ENCODE results near the gene MARK3.

The MARK3 gene

GRCh38 chr14:103436533-103436932, 51.3 kb downstream of the MARK3 start:
- no peak for TF ChIP-seq CTCF (IDR thresholded peaks at IDR 0.05)

GRCh38 chr14:103442288-103442687, 57.1 kb downstream of the MARK3 start:
- no peak for TF ChIP-seq CTCF (IDR thresholded peaks at IDR 0.05)

GRCh38 chr14:103443111-103443510, 57.9 kb downstream of the MARK3 start:
- TF ChIP-seq CTCF (IDR thresholded peaks at IDR 0.05), result no peak

GRCh38 chr14:103444837-103445524, 59.8 kb downstream of the MARK3 start:
- TF ChIP-seq CTCF (IDR thresholded peaks at IDR 0.05), result no peak

- TF ChIP-seq CTCF (IDR thresholded peaks at IDR 0.05), result no peak
Measured at GRCh38 chr14:103445806-103446205, 60.6 kb downstream of the MARK3 start.

GRCh38 chr14:103448097-103448496, 62.9 kb downstream of the MARK3 start:
- TF ChIP-seq CTCF (IDR thresholded peaks at IDR 0.05), result no peak

- TF ChIP-seq CTCF (IDR thresholded peaks at IDR 0.05), result no peak
Measured at GRCh38 chr14:103449634-103450161, 64.5 kb downstream of the MARK3 start.

All from LNCAP (cell line).